HuH-7 (cell line): ENCODE measurements around the gene FARSA.
"Not testable (repeated sequence)": the region's sequence is repeated elsewhere in the genome, so short reads cannot be mapped to it uniquely, and the experiment has no call there.

ENCODE experiments used
- DNase-seq: peaks from one replicate; pipeline ENCODE4 v3.0.0; 2011; ENCODE audit warnings: low spot score

Gene FARSA

GRCh38 chr19:12953799-12954611 lies 20.5 kb upstream of the FARSA start:
- DNase-seq: no peak

- DNase-seq: no peak
Measured at GRCh38 chr19:12953138-12953798, 19.8 kb upstream of the FARSA start.

GRCh38 chr19:12952488-12953137 lies 19.1 kb upstream of the FARSA start:
- DNase-seq: no peak

GRCh38 chr19:12952050-12952449 lies 18.5 kb upstream of the FARSA start:
- not testable (repeated sequence) for DNase-seq

GRCh38 chr19:12949363-12950283 lies 16.1 kb upstream of the FARSA start:
- DNase-seq: no peak

- no peak for DNase-seq
Measured at GRCh38 chr19:12948612-12949362, 15.3 kb upstream of the FARSA start.

- no peak for DNase-seq
Measured at GRCh38 chr19:12947702-12948611, 14.4 kb upstream of the FARSA start.

GRCh38 chr19:12946731-12947496 lies 13.4 kb upstream of the FARSA start:
- DNase-seq: no peak

- peak; percentile 63 for DNase-seq
Measured at GRCh38 chr19:12946092-12946721, 12.7 kb upstream of the FARSA start.

GRCh38 chr19:12945479-12946091 lies 12.1 kb upstream of the FARSA start, which contains the start of gene RAD23A:
TSS of gene RAD23A (plus strand) at chr19:12945862. CDS start at chr19:12945949, 87 bp downstream.
- DNase-seq: peak; percentile 91

- DNase-seq: no peak
Measured at GRCh38 chr19:12944104-12944674, 10.7 kb upstream of the FARSA start.

GRCh38 chr19:12943437-12944044 lies 10.0 kb upstream of the FARSA start:
- no peak for DNase-seq

GRCh38 chr19:12940897-12941296 lies 7.4 kb upstream of the FARSA start:
- DNase-seq: no peak

GRCh38 chr19:12939975-12940423 lies 6.5 kb upstream of the FARSA start:
- no peak for DNase-seq

GRCh38 chr19:12938779-12939601 lies 5.5 kb upstream of the FARSA start:
- no peak for DNase-seq
